ENCODE measurements around the gene STKLD1.
"Not testable (repeated sequence)": the region's sequence is repeated elsewhere in the genome, so short reads cannot be mapped to it uniquely, and the experiment has no call there.

The STKLD1 gene

DNA sequence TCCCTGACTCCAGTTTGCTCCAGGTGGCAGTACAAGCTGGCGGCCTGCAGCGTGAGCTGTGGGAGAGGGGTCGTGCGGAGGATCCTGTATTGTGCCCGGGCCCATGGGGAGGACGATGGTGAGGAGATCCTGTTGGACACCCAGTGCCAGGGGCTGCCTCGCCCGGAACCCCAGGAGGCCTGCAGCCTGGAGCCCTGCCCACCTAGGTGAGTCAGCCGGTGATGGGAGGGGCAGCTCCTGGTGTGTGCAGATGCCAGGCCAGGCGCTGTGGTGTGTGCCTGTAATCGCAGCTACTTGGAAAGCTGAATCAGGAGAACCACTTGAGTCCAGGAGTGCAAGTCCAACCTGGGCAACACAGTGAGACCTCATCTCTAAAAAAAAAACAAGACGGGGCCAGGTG, 73.6 kb downstream of the STKLD1 start:
- DNase-seq, result no peak

DNA sequence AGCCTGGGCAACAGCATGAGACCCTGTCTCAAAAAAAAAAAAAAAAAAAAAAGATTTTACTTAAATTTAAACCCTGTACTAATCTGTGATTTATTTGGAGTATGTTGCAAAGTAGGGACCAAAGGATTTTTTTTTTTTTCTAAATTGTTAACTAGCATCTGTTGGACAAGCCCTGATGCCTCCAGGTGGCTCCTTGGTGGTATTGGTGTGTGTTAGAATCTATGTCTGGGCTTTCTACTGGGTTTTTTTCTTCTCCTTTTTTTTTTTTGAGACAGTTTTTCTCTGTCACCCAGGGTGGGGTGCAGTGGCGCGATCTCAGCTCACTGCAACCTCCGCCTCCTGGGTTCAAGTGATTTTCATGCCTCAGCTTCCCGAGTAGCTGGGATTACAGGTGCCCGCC, 75.7 kb downstream of the STKLD1 start:
- not testable (repeated sequence) for DNase-seq

DNA sequence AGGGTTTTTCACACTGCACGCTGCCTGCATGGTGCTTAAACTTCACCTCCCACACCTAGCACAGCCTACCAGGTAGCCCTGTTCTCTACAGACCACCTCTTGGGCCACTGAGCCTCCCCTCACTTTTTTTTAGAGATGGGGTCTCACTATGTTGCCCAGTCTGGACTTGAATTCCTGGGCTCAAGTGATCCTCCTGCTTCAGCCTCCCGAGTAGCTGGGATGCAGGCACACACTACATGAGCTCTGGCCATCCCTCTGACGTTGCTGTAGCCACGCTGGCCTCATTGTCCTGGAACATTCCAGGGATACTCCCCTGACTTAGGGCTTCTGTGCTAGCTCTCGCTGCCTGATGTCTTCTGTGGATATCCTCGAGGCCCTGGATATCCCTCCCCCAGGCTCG, 76.4 kb downstream of the STKLD1 start:
- DNase-seq, result no peak

DNA sequence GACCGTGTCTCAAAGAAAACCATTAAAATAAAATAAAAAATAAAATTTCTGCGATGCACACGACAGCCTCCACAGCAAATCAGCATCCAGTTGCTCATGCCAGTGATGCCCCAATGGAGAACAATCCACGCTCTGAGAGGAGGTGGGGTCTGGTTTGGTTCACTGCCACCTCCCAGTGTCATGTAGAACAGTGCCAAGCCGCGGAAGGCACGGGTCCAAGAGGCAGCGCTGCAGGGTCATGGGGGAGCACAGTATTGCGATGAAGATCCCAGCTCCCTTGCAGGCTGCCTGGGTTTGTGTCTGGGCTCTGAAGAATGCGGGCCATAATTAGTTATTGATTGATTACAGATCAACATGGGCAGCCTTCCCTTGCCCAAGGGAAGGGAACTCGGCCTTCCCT, 77.5 kb downstream of the STKLD1 start:
- no peak for DNase-seq

DNA sequence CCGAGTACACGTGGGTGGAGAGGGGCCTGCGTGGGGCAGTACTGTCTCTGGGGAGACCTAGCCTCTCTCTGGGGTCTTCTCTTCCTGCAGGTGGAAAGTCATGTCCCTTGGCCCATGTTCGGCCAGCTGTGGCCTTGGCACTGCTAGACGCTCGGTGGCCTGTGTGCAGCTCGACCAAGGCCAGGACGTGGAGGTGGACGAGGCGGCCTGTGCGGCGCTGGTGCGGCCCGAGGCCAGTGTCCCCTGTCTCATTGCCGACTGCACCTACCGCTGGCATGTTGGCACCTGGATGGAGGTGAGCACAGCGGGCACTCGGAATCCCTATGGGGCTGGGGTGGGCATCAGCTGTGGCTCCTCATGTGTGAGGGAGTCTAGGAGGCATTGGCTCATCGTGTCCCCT, 78.2 kb downstream of the STKLD1 start:
- no peak for DNase-seq

DNA sequence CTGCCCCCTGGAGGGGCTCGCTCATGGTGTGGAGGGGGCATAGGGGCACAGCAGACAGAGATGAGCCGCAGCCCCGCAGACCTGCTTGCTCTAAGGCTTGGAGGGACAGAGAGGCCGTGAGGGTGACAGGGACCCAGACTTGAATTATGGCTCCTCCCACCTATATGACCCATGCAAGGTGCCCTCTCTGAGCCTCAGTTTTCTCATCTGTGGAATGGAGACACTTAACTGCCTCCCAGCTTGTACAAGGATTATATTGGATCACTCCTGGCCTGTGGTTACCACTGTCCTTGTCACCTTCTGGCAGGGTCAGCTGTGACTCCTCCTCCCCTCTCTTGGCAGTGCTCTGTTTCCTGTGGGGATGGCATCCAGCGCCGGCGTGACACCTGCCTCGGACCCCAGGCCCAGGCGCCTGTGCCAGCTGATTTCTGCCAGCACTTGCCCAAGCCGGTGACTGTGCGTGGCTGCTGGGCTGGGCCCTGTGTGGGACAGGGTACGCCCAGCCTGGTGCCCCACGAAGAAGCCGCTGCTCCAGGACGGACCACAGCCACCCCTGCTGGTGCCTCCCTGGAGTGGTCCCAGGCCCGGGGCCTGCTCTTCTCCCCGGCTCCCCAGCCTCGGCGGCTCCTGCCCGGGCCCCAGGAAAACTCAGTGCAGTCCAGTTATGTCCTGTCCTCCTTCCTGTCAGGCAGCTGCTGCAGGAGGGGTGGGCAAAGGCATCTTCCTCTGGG, 78.9 kb downstream of the STKLD1 start:
- DNase-seq, result no peak

Data from stimulated activated CD4-positive, alpha-beta T cell treated with anti-CD3 and anti-CD28 coated beads, Interleukin-1b, Interleukin-23, amount 100 ng/mL, for 48 hours (primary cell).